H9 (cell line): ENCODE results near the gene TADA2B. TPM values are rescaled to one million over a fixed set of nuclear protein-coding genes. Genes with fewer than 3 reads are reported as not detected.
A peak's percentile ranks its signal among the peaks of the same experiment; 100 is the strongest.

ENCODE experiments used
- DNase-seq: peaks from one replicate; pipeline ENCODE4 v3.0.0-alpha.2; 2017
- H2AFZ ChIP-seq: one replicate; pipeline ENCODE4 v1.6.1; 2013; ENCODE audit warnings: mild to moderate bottlenecking, low read length, control low read depth, moderate library complexity
- H2AK5ac ChIP-seq: 2 replicates; pipeline ENCODE4 v1.6.1; 2013; ENCODE audit warnings: low read length, control low read depth, mixed read lengths; ENCODE audit not compliant: insufficient read length
- H2BK120ac ChIP-seq: one replicate; pipeline ENCODE4 v1.6.1; 2013; ENCODE audit warnings: low read depth, mild to moderate bottlenecking, low read length, control low read depth, inconsistent platforms; ENCODE audit not compliant: poor library complexity, severe bottlenecking
- H2BK12ac ChIP-seq: 2 replicates; pipeline ENCODE4 v1.6.1; 2013; ENCODE audit warnings: low read length, control low read depth, mixed read lengths, low read depth; ENCODE audit not compliant: insufficient read length
- H2BK15ac ChIP-seq: 2 replicates; pipeline ENCODE4 v1.6.1; 2013; ENCODE audit warnings: low read depth, low read length, control low read depth
- H2BK20ac ChIP-seq: one replicate; pipeline ENCODE4 v1.6.1; 2013; ENCODE audit warnings: low read depth, mild to moderate bottlenecking, low read length, control low read depth, inconsistent platforms; ENCODE audit not compliant: poor library complexity, severe bottlenecking
- H2BK5ac ChIP-seq: 2 replicates; pipeline ENCODE4 v1.6.1; 2013; ENCODE audit warnings: low read length, control low read depth, mixed read lengths; ENCODE audit not compliant: insufficient read length
- H3K14ac ChIP-seq: 2 replicates; pipeline ENCODE4 v1.6.1; 2013; ENCODE audit warnings: low read length, control low read depth; ENCODE audit not compliant: insufficient read depth
- H3K18ac ChIP-seq: 2 replicates; pipeline ENCODE4 v1.6.1; 2013; ENCODE audit warnings: low read depth, mild to moderate bottlenecking, mixed read lengths, low read length, control low read depth; ENCODE audit not compliant: insufficient read length
- H3K23ac ChIP-seq: 2 replicates; pipeline ENCODE4 v1.6.1; 2013; ENCODE audit warnings: low read length, control low read depth, mixed read lengths, low read depth; ENCODE audit not compliant: insufficient read length
- H3K23me2 ChIP-seq: 2 replicates; pipeline ENCODE4 v1.6.1; 2013; ENCODE audit warnings: low read depth, mild to moderate bottlenecking, mixed read lengths, low read length, control low read depth; ENCODE audit not compliant: insufficient read length, poor library complexity, severe bottlenecking
- H3K27ac ChIP-seq: 2 replicates; pipeline ENCODE4 v1.5.1; 2013; ENCODE audit warnings: low read length, control low read depth, mixed read lengths, low read depth; ENCODE audit not compliant: insufficient read length
- H3K27me3 ChIP-seq: 2 replicates; pipeline ENCODE4 v1.6.1; 2013; ENCODE audit warnings: low read length, control low read depth, inconsistent platforms; ENCODE audit not compliant: insufficient read depth
- H3K4ac ChIP-seq: 2 replicates; pipeline ENCODE4 v1.6.1; 2013; ENCODE audit warnings: low read depth, mild to moderate bottlenecking, control low read depth, inconsistent platforms, low read length, moderate library complexity
- H3K4me1 ChIP-seq: 2 replicates; pipeline ENCODE4 v1.6.1; 2013; ENCODE audit warnings: low read length, control low read depth, inconsistent platforms; ENCODE audit not compliant: insufficient read depth
- H3K4me2 ChIP-seq: 2 replicates; pipeline ENCODE4 v1.6.1; 2013; ENCODE audit warnings: low read length, control low read depth, mixed read lengths; ENCODE audit not compliant: insufficient read length, insufficient read depth
- H3K56ac ChIP-seq: 2 replicates; pipeline ENCODE4 v1.6.1; 2013; ENCODE audit warnings: low read depth, mild to moderate bottlenecking, mixed read lengths, low read length, control low read depth; ENCODE audit not compliant: insufficient read length
- H3K79me1 ChIP-seq: 2 replicates; pipeline ENCODE4 v1.6.1; 2013; ENCODE audit warnings: low read depth, mild to moderate bottlenecking, moderate library complexity, low read length, control low read depth, inconsistent platforms; ENCODE audit not compliant: insufficient read depth, poor library complexity, severe bottlenecking
- H3K79me2 ChIP-seq: 2 replicates; pipeline ENCODE4 v1.6.1; 2013; ENCODE audit warnings: low read length, control low read depth, inconsistent platforms; ENCODE audit not compliant: insufficient read depth
- H3K9ac ChIP-seq: 2 replicates; pipeline ENCODE4 v1.6.1; 2013; ENCODE audit warnings: low read length, control low read depth, mixed read lengths; ENCODE audit not compliant: insufficient read length; ENCODE audit errors: extremely low read depth
- H3K9me3 ChIP-seq: one replicate; pipeline ENCODE4 v1.6.1; 2013; ENCODE audit warnings: low read depth, low read length, inconsistent platforms; ENCODE audit not compliant: control insufficient read depth
- H3T11ph ChIP-seq: one replicate; pipeline ENCODE4 v1.6.1; 2013; ENCODE audit warnings: mild to moderate bottlenecking, low read length, control low read depth, inconsistent platforms
- H4K20me1 ChIP-seq: one replicate; pipeline ENCODE4 v1.6.1; 2013; ENCODE audit not compliant: control insufficient read depth, insufficient read length, insufficient read depth
- H4K5ac ChIP-seq: 2 replicates; pipeline ENCODE4 v1.6.1; 2013; ENCODE audit warnings: low read depth, mild to moderate bottlenecking, mixed read lengths, low read length, control low read depth; ENCODE audit not compliant: insufficient read length
- H4K8ac ChIP-seq: replicated peaks from 2 replicates; pipeline ENCODE4 v1.6.1; 2013; ENCODE audit warnings: low read length, control low read depth, mixed read lengths, low read depth; ENCODE audit not compliant: insufficient read length
- H4K91ac ChIP-seq: 2 replicates; pipeline ENCODE4 v1.6.1; 2013; ENCODE audit warnings: low read depth, mild to moderate bottlenecking, moderate library complexity, mixed read lengths, low read length, control low read depth; ENCODE audit not compliant: insufficient read length
- H3K27ac Mint-ChIP-seq, 3 experiments: 2 replicates in 2 of 3; 3 replicates in 1 of 3; pipeline ENCODE4 v1.8.0; 2020 to 2021; ENCODE audit warnings: mixed read lengths in 3 of 3, mild to moderate bottlenecking in 1 of 3, moderate library complexity in 1 of 3
- H3K27me3 Mint-ChIP-seq: 2 replicates; pipeline ENCODE4 v1.8.0; 2021; ENCODE audit warnings: low read depth, mild to moderate bottlenecking, moderate library complexity, mixed read lengths
- H3K36me3 Mint-ChIP-seq, 3 experiments: 2 replicates in 2 of 3; 3 replicates in 1 of 3; pipeline ENCODE4 v1.8.0; 2020 to 2021; ENCODE audit warnings: low read depth in 3 of 3, mixed read lengths in 3 of 3; ENCODE audit not compliant: insufficient read depth in 1 of 3
- H3K4me1 Mint-ChIP-seq, 2 experiments: 2 replicates each; pipeline ENCODE4 v1.8.0; 2020; ENCODE audit warnings: mixed read lengths in 2 of 2
- H3K4me3 Mint-ChIP-seq, 2 experiments: 2 replicates in 1 of 2; 3 replicates in 1 of 2; pipeline ENCODE4 v1.8.0; 2020 to 2021; ENCODE audit warnings: mild to moderate bottlenecking in 2 of 2, mixed read lengths in 2 of 2, moderate library complexity in 1 of 2
- H3K9me3 Mint-ChIP-seq, 2 experiments: 2 replicates in 1 of 2; 3 replicates in 1 of 2; pipeline ENCODE4 v1.8.0; 2020; ENCODE audit warnings: mild to moderate bottlenecking in 2 of 2, mixed read lengths in 2 of 2, moderate library complexity in 1 of 2
- CTCF ChIP-seq: fragments of 200-600 bp; sonication (generic); conservative IDR thresholded peaks from 3 replicates; pipeline ENCODE4 v1.8.0; 2021; ENCODE audit warnings: antibody characterized with exemption, mild to moderate bottlenecking
- WGBS: extraction: QIAGEN DNeasy Blood & Tissue Kit; methylation state at CpG from one replicate; pipeline ENCODE4 v1.1.7; 2013; ENCODE audit warnings: missing lambda C conversion rate, low lambda C conversion rate, mixed read lengths; ENCODE audit not compliant: insufficient read length; ENCODE audit errors: extremely low coverage; 5-methylcytosine and 5-hydroxymethylcytosine counted together
- total RNA-seq: library from RNA; stranded (reverse); gene quantifications from 2 replicates; pipeline ENCODE4 v1.2.1, GENCODE V29; 2021

The TADA2B gene
- total RNA-seq, 1 experiment from 2014 or later: 14.0 TPM

GRCh38 chr4:7052313-7052712, 9.1 kb downstream of the TADA2B start:
- H2BK5ac ChIP-seq: no peak overlapping the region
- no peak overlapping the region for H4K5ac ChIP-seq
- no peaks in the 10 kb centered on the region for H3K23me2 ChIP-seq
- H2AFZ ChIP-seq: no peak overlapping the region
- no peak for TF ChIP-seq CTCF
- H3K9me3 ChIP-seq: no peaks in the 10 kb centered on the region
- H2AK5ac ChIP-seq: no peak overlapping the region
- H3K14ac ChIP-seq: no peak overlapping the region
- no peak overlapping the region for H3T11ph ChIP-seq
- H3K4me2 ChIP-seq: no peak overlapping the region
- no peak overlapping the region for H3K23ac ChIP-seq
- no peak overlapping the region for H2BK12ac ChIP-seq
- no peaks in the 10 kb centered on the region for H3K4me1 ChIP-seq
- no peak overlapping the region for H3K56ac ChIP-seq
- H2BK15ac ChIP-seq: no peak overlapping the region
- no peaks in the 10 kb centered on the region for H3K9me3 Mint-ChIP-seq
- no peaks in the 10 kb centered on the region for H3K27me3 Mint-ChIP-seq
- H3K18ac ChIP-seq: no peak overlapping the region
- no peaks in the 10 kb centered on the region for H3K79me1 ChIP-seq
- H3K4me3 Mint-ChIP-seq: no peak overlapping the region
- H4K91ac ChIP-seq: no peak overlapping the region
- peak overlapping the region in 2 of 3 experiments; percentile 49 to 65; a peak in 2 of 7 replicates for H3K27ac Mint-ChIP-seq
- no peak for DNase-seq
- H3K4ac ChIP-seq: no peak overlapping the region
- no peaks in the 10 kb centered on the region for H4K20me1 ChIP-seq
- WGBS: no CpG with 5 or more reads among the region's 14 CpGs
- H3K36me3 Mint-ChIP-seq: peaks cover 4 to 23% (median 15%) of the 10 kb centered on the region in 3 experiments; a peak in 6 of 7 replicates
- H2BK120ac ChIP-seq: no peak overlapping the region
- no peak overlapping the region for H3K9ac ChIP-seq
- H3K4me1 Mint-ChIP-seq: peaks cover 12 to 18% of the 10 kb centered on the region in 2 experiments
- no peak overlapping the region for H2BK20ac ChIP-seq
- peaks cover 5% of the 10 kb centered on the region for H3K79me2 ChIP-seq
- no peak overlapping the region for H4K8ac ChIP-seq
- H3K27ac ChIP-seq: no peak overlapping the region
- no peaks in the 10 kb centered on the region for H3K27me3 ChIP-seq
